Measurements from ENCODE around the gene INPP4B.

The INPP4B gene

DNA sequence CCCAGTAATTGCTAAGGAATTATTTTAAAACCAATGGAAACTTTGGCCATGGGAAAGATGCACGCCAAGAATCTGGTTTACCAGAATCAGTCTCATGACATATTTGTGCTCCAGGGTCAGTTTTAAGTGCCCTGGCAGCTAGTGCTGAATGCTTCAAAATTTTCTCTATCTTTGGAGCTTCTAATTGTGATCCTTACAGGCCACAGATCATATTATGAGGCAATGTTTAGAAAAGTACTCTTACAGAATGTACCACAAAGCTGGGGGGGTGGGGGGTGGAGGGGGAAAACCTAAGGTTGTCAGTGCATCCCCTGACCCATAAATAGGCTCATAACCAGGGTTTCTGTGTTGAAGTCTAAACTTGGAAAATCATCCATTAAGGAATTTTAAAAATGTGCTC, 514.5 kb downstream of the INPP4B start:
- H3K27me3 Mint-ChIP-seq (ENCODE audit: low read depth): no peaks in the 10 kb centered on the region
- no peaks in the 10 kb centered on the region for H3K9me3 Mint-ChIP-seq
- H3K36me3 Mint-ChIP-seq (ENCODE audit: low read depth): peaks cover 3% of the 10 kb centered on the region
- H3K27ac Mint-ChIP-seq: no peak overlapping the region
- no peak overlapping the region for H3K4me3 Mint-ChIP-seq
- H3K4me1 Mint-ChIP-seq: peaks cover 32% of the 10 kb centered on the region
- TF ChIP-seq, protein P1, sequence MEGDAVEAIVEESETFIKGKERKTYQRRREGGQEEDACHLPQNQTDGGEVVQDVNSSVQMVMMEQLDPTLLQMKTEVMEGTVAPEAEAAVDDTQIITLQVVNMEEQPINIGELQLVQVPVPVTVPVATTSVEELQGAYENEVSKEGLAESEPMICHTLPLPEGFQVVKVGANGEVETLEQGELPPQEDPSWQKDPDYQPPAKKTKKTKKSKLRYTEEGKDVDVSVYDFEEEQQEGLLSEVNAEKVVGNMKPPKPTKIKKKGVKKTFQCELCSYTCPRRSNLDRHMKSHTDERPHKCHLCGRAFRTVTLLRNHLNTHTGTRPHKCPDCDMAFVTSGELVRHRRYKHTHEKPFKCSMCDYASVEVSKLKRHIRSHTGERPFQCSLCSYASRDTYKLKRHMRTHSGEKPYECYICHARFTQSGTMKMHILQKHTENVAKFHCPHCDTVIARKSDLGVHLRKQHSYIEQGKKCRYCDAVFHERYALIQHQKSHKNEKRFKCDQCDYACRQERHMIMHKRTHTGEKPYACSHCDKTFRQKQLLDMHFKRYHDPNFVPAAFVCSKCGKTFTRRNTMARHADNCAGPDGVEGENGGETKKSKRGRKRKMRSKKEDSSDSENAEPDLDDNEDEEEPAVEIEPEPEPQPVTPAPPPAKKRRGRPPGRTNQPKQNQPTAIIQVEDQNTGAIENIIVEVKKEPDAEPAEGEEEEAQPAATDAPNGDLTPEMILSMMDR (IDR thresholded peaks at IDR 0.05; ENCODE audit: unreplicated experiment in 3 of 3): no peak

DNA sequence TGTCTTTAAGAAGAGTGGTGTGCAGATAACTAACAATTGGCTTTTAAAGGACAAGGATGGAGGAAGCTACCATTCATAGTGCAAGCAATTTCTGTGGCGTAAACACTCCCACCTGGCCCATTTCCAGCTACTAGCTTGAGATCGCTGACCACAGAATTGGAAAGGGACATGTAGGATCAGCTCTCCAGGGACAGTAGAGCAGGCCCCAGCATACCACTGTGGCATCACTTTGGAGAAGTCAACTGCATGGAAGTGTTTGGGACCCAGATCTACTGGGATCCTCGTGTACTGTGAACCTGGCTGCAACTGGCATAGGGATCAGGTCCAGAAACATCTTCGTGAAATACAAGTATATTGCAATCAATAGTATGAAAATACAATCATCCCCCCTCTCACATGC, 515.0 kb downstream of the INPP4B start:
- Mint-ChIP-seq H3K9me3 (no peaks in the 10 kb centered on the region), H3K4me1 (peaks cover 37% of the 10 kb centered on the region), H3K4me3 (no peak overlapping the region), H3K27me3 (ENCODE audit: low read depth) (no peaks in the 10 kb centered on the region), H3K36me3 (ENCODE audit: low read depth) (peaks cover 3% of the 10 kb centered on the region), H3K27ac (no peak overlapping the region)
- TF ChIP-seq, protein P1 (IDR thresholded peaks at IDR 0.05; ENCODE audit: unreplicated experiment in 3 of 3): no peak

DNA sequence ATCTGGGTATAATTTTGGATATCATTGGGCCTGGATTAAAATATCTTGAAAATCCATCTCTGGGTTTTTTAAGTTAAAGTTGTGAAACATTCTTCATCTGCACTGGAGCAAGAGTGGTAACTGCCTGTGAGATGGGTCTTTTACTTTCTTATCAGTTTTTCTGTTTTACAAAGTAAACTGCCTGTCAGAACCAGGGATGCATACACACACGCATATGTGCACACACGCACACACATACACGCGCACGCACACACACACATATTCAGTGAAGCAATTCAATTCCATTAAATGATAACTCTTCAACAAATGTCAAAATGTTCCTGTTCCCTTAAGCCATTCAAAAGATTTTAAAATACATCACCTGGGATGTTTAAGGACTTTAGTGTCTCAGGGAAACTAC, 515.8 kb downstream of the INPP4B start:
- Mint-ChIP-seq H3K27ac (no peak overlapping the region), H3K4me1 (peaks cover 37% of the 10 kb centered on the region), H3K36me3 (ENCODE audit: low read depth) (peaks cover 2% of the 10 kb centered on the region), H3K4me3 (no peak overlapping the region), H3K27me3 (ENCODE audit: low read depth) (no peaks in the 10 kb centered on the region), H3K9me3 (no peaks in the 10 kb centered on the region)
- TF ChIP-seq, protein P1 (IDR thresholded peaks at IDR 0.05; ENCODE audit: unreplicated experiment in 3 of 3): no peak

DNA sequence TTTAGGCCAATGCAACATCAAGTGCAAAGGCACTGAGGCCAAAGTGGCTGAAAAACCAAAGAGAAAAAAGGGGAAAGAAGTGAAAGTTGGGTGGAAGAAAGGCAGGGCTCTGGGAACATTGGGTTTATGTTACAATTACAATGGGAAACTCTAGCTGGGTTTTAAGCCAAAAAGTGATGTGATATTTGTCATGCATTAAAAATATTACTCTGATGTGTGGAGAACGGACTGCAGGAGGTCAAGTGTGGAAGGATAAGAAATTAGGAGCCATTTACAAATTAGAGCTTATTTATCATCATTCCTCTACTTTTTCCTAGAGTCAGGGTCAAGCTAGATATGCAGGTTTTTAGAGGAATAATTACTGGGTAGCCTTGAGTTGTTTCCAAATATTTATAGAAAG, 516.8 kb downstream of the INPP4B start:
- Mint-ChIP-seq H3K9me3 (no peaks in the 10 kb centered on the region), H3K4me3 (no peak overlapping the region), H3K4me1 (peaks cover 37% of the 10 kb centered on the region), H3K36me3 (ENCODE audit: low read depth) (no peaks in the 10 kb centered on the region), H3K27me3 (ENCODE audit: low read depth) (no peaks in the 10 kb centered on the region), H3K27ac (no peak overlapping the region)
- TF ChIP-seq, protein P1 (IDR thresholded peaks at IDR 0.05; ENCODE audit: unreplicated experiment in 3 of 3): no peak

DNA sequence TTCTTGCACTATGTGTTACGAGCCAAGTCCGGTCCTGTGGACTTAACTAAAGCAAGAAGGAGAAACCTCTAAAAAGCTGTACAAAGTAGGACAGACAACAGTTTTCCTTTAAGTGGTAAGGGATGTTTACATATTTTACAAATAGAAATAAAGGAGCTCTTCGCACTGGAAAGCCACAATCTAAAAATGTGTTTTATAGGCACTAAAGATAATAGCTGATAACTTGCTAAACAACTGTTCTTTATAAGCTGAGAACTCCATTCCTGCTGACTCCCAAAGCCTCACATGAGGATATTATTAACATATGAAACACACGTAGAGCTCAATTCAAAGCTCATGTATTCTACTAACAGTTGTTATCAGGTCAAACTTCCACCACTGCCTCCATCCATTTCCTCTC, 519.9 kb downstream of the INPP4B start:
- Mint-ChIP-seq H3K36me3 (ENCODE audit: low read depth) (peaks cover 7% of the 10 kb centered on the region), H3K27me3 (ENCODE audit: low read depth) (no peaks in the 10 kb centered on the region), H3K9me3 (peaks cover 6% of the 10 kb centered on the region), H3K4me3 (no peak overlapping the region), H3K27ac (no peak overlapping the region), H3K4me1 (peaks cover 24% of the 10 kb centered on the region)
- TF ChIP-seq, protein P1 (IDR thresholded peaks at IDR 0.05; ENCODE audit: unreplicated experiment in 3 of 3): no peak

DNA sequence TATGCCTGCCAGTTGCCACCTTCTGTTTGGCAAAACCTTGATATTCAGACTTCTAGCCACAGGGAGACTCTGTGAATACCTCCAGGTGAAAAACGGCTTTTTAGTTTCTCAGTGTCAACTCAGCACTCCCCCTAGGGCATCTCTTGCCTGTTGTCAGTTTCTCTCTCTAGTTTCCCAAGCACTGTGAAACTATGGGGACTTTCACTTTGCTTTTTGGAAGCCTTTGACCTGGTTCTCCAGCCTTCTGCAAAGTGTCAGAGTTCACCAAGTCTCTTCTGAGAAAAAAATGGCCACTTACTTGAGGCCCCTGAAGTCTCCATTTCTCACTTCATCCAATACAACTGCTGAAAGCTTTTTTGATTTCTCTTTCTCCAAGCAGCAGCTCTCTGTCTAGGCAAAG, 521.5 kb downstream of the INPP4B start:
- TF ChIP-seq, protein P1 (IDR thresholded peaks at IDR 0.05; ENCODE audit: unreplicated experiment in 3 of 3): no peak
- Mint-ChIP-seq H3K36me3 (ENCODE audit: low read depth) (peaks cover 8% of the 10 kb centered on the region), H3K27ac (no peak overlapping the region), H3K27me3 (ENCODE audit: low read depth) (no peaks in the 10 kb centered on the region), H3K4me3 (no peak overlapping the region), H3K4me1 (peaks cover 19% of the 10 kb centered on the region), H3K9me3 (peaks cover 10% of the 10 kb centered on the region)

Measured in nephron (organoid).